ENCODE measurements around the gene MTR. TPM values are rescaled to one million over a fixed set of nuclear protein-coding genes. Genes with fewer than 3 reads are reported as not detected.

The MTR gene
- 4.7 to 7.6 TPM (median 6.5 TPM) in 5 replicates for total RNA-seq (2022; extraction: Qiagen RNA extraction; ENCODE audit: low read depth)

GRCh38 chr1:236795035-236795756 lies at the start of gene MTR:
Gene MTR (plus strand): TSS chr1:236795292. CDS start chr1:236795704, 412 bp downstream.

Other genes with a start within 250 kb of the MTR start
- gene HEATR1, start 190.8 kb upstream of the MTR start, total RNA-seq (2022; extraction: Qiagen RNA extraction; ENCODE audit: low read depth) = 20.8 to 29.9 TPM (median 25.9 TPM) in 5 replicates
- 0.03 to 0.20 TPM (median 0.09 TPM) in 4 of 5 replicates, not detected in the other for gene ACTN2, start 108.8 kb upstream of the MTR start, total RNA-seq (2022; extraction: Qiagen RNA extraction; ENCODE audit: low read depth)
- gene MT1HL1, start 209.1 kb downstream of the MTR start, total RNA-seq (2022; extraction: Qiagen RNA extraction; ENCODE audit: low read depth) = not detected in 5 replicates
- gene RYR2, start 246.9 kb downstream of the MTR start, total RNA-seq (2022; extraction: Qiagen RNA extraction; ENCODE audit: low read depth) = 0.01 to 0.06 TPM (median 0.02 TPM) in 3 of 5 replicates, not detected in the others

Measured in A549 treated with GW870086 at 1 μM for 4 hours (cell line).